Renal cortical epithelial cell (primary cell): ENCODE measurements around the gene CCBE1. TPM values are rescaled to one million over a fixed set of nuclear protein-coding genes. Genes with fewer than 3 reads are reported as not detected.

Experiments used
- DNase-seq: peaks from one replicate; pipeline ENCODE4 v3.0.0-alpha.2; 2011; ENCODE audit warnings: low read depth
- total RNA-seq: library from RNA; depleted of rRNA; stranded (reverse); fragments of >200 nt; gene quantifications from 2 replicates; pipeline ENCODE4 v1.2.3, GENCODE V29; 2014

The CCBE1 gene
- total RNA-seq, 1 donor from 2014 or later: 8.7 TPM

DNA sequence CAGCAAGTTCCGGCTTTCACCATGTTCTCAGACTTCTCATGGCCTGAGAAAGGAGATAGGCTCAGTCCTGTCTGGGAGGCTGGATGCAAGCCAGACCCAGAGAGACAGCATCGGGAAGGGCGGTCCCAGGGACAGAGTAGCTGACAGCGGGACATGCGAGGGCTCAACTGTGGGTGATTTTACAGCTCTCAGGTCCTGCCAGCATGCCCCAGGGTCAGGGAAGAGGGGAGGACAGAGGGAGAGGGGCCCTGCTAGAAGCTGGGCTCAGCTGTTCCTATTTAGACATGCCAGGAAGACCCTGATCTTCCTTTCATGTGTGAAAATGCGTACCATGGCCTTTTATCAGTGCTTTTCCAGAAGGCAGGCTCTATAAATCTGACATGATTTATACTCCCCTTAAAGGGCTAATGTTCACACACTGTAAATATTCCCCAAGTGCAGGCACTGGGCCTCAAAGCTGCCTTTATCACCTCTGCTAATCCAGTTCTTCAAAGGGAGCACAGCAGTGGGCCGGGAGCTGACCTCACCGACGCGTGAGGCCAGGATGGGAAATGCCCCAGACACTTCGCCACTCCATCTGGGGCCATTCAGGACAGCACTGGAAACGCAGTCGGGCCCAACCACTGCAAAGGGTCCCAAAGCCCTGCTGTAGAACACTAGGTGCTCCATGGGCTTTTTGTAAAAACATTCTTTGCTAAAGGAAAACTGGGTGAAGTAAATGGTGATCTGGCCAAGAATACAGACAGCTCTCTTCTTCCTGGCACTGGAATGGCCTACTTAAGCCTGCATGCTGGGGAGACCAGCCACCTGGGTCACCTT, 242.1 kb downstream of the CCBE1 start:
- no peak for DNase-seq

DNA sequence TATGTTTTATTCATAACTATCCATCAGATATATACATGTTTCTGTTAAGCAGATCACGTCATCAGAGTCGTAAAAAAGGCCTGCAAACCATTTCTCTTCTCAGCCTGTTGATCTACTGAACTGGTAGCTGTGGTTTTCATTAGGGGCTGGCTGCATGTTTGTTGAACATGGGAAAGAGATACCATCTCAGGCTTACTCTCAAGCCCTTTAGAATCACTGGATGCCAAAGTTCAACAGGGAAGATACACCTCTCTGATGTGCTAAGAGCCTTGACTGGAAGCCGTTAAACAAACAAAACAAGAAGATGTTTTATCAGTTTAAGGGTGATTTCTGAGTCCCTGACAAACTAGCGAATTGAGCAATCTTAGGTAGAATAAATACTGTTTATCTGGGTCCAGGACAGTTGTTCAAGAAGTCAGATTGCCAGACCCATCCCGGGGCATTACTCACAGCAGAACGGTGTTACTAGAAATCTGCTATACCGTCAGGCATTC, 243.7 kb downstream of the CCBE1 start:
- no peak for DNase-seq

DNA sequence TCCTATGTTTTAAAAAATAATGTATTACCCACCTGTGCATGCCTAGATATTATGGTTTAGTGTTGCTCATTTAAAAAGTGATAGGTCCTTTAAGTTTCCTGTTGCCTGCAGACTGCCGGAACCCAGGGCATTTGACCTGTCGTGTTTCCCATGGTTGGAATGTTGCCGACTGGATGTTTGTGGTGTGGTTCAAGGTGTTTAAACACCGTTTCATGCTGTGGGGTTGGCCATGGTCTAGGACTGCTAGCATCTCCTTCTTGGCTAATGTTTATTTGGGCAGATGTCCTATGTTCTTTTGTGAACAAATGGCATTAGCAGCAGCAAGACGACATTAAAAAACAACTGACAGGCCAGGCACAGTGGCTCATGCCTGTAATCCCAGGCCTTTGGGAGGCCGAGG, 245.3 kb downstream of the CCBE1 start:
- no peak for DNase-seq

DNA sequence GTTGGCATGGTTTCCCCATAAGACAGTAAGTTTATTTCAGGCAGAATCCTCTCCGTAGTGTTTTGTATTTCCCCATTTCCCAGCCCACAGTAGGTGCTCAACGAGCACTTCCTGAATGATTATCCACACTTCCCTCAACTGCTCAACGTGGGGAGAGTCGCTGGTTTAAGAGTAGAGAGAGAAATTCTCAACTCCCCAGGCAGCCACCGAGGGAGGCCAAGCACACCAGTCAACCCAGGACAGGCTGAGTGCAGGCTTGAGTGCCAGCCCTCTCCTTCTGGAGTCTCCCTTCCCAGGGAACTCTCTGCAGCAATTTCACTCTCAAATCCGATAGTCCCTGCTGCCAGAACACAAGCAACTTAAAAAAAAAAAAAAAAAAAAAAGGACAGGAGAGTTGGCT, 246.2 kb downstream of the CCBE1 start:
- DNase-seq: no peak

DNA sequence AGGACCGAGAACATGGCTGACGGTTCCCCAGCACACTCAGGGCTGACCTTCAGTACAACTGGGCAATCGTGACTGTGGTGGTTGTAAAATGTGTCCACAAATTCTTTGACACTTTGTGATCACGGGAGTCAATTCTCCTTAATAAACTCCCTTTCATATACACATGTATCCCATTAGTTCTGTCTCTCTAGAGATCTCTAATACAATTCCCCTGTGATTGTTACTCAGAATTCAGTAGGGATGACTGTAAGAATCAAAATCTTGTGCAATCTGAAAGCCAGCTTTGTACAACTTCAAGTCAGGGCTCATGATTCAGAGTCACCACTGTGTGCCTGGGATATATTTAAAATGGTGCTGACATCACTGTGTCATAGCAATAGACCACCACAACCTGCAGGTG, 248.7 kb downstream of the CCBE1 start:
- DNase-seq: peak; percentile 1

DNA sequence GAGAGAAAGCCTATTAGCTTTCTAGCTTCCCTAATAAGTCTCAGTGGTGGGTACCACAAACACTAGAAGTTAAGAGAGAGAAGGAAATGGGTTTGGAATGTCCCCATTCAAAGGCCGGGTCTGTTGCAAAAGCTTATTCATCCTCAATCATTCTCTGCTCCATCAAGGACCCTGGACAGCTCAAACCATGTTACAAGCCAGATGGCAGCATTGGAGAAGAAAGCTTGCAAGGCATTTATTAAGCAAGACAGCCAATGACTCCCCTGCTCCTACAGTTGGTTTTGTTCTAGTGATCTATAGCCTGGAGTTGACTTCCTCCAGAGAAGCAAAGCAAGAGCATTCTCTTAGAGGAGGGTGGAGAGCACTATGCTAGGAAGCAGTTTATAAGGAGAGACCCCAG, 251.2 kb downstream of the CCBE1 start:
- peak; percentile 53 for DNase-seq

DNA sequence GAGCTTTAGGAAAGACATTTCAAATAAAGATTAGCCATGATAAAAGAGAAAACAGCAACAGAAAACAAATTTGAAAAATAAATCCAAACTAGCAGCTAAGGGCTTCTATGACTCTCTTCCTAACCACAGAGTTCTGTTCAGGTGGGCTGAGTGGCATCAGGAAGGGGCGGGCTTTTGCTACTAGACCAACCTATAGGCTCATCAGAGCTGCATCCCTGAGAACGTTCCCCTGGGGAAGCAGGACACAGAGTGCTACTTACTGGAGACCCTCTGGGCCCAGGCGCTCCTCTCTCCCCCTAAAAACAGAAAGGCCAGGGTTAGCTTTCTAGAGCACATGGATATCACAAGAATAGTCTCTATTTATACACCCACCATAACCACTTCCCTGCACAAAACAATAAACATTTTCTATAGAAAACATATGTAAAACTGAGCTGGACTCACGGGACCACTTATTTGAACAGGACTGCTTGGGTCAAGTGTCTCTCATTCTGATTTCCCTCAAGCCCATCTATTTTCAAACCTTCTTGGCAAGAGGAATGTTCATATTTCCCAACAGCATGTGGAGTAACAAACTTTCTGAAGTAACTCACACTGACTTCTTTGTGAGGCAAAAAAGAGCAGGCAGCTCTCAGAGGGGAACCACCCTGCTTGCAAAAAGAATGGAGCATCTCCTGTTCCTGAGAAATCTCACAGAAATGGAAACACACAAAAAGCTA, 259.2 kb downstream of the CCBE1 start:
- no peak for DNase-seq

DNA sequence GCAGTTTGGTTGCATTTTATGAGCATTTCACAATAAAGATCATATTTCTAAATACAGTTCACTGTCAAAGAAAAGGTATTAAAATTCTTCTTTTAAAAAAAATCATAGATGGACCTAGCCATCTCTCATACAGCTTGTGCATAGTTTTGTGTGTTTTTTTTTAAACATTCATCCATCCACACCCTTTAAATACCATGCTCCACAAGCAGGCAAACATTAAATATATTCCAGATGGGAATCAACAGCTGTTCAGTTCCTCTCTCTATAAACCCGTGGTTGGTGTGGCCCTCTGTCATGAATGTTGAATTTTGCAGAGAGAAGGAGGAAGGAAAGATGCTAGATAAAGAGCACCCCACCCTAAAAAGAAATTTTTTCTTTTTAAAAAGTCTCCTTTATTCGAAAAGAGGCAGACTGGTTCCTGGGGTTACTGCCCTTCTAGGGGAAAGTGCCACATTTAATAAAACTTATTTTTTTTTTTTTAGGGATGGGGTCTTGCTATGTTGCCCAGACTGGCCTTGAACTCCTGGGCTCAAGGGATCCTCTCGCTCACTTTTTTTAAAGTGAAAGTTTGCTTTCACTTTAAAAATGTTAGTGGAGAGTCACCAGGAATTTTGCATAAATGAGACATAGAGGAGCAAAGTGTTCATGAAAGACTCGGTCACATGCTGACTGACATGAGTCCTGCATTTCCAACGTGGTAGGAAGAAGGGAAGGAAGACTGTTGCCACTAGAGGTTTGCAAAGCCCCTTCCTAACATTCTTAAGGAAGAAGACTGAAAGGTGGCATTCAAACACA, 264.2 kb downstream of the CCBE1 start:
- no peak for DNase-seq

DNA sequence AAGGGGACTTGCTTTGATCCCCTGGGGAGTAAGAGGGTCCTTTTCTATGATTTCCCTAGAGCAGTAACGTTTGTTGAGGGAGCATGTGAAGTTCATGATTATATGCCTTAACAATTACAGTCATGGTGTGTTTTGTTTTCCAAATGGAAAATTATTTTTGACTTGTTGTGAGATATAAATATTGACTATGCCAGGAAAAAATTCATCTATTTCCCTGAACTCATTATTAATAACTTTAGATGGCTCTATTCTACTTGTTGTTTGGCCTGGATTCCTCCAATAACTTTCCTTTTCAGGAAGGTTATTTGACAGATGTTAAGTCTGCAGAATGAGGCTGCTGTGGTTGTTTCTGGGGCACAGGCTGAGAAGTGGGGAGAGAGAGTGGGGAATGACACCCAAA, 266.1 kb downstream of the CCBE1 start:
- no peak for DNase-seq

DNA sequence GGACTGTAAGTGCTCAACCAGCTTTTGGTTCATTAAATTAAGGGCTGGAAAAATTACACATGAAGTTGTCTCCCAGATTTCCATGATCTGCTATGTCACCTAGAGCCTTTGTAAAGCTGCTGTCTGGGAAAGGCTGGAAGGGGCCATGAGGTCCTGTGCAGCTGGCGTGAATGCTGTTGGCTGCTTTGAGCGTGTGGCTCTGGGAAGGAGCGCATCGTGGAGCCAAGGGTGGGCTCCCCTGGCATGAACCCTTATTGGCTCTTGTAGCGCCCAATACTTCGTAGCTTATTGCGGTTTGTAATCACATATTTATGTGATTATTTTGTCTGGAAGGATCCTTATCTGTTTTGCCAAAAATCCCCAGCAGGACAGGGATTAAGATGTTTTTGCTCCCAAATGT, 267.6 kb downstream of the CCBE1 start:
- no peak for DNase-seq

DNA sequence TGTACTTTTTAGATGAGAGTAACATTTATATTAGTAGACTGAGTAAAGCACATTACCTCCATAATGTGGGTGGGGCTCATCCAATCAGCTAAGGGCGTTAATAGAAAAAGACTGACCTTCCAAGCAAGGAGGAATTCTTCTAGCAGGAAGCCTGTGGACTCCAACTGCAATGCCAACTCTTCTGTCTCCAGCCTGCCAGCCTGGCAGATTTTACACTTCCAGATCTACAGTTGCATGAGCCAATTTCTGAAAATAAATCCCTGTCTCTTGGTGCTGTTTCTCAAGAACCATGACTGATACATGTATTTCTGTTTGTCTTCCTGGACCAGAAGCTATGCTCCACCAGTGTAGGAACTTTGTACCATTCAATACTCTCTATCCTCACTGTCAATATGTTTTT, 269.2 kb downstream of the CCBE1 start:
- no peak for DNase-seq

DNA sequence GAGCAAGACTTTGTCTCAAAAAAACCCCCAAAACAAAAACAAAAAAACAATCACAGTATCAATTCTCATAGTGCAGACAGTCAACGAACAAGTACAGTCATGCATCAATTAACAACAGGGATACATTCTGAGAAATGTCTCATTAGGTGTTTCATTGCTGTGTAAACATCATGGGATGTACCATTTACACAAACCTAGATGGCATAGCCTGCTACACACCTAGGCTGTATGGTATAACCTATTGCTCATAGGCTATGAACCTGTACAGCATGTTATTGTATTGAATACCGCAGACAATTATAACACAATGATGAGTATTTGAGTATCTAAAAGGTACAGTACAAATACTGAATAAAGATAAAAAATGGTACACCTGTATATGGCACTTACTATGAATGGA, 270.4 kb downstream of the CCBE1 start:
- peak; percentile 2 for DNase-seq

DNA sequence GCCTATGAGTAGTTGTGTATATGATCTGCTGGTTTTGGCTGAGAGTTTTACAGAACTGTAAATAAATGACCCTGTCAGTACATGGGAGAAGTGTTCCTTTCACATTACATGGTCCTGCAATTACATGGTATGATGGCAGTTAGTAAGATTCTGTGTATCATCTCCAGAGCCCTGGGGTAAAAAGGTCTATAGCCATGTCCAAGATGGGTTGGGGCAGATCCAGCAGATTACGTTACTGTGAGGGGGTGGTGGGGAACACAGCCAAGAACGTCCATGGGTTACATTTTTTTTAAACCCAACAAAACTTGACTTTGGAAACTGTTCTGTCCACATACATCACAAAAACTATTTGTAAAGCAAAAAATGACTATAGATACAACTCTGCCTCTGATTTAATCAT, 274.0 kb downstream of the CCBE1 start:
- DNase-seq: no peak

DNA sequence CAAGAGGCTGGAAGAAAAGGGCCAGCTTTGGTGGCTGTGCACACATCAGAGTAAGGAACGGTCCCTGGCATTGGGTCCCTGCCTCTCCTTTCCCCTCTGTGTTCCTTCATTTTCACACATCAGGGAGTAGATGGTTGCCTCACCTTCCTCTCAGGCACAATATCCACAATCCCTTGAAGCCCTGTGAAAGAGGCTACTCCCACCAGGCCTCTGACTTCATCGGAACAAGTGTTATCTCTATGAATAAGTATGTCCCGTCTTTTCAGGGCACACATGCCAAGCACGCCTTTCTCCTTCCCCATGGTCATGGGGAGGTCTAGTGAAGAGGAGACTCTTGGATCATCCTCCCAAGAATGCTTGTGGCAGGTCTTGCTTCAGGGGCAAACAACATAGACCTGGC, 277.0 kb downstream of the CCBE1 start:
- no peak for DNase-seq

DNA sequence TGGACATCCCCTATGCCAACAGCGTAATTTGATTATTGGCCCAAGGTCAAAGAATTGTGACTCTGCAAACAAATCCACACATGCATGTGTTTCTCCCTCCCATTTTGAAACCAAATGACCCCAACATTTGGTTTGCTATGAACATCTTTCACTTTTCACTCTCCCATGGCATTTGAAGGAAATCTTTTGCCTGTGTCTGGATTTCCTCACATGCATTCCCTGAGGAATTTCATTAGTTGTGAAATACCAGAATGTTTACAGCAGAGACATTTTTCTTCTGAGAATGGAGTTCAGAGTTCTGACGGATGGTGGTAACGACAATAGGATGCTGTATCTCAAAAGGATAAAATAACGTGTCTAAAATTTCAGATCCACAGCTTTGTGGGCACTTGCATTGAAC, 277.8 kb downstream of the CCBE1 start:
- DNase-seq: no peak

DNA sequence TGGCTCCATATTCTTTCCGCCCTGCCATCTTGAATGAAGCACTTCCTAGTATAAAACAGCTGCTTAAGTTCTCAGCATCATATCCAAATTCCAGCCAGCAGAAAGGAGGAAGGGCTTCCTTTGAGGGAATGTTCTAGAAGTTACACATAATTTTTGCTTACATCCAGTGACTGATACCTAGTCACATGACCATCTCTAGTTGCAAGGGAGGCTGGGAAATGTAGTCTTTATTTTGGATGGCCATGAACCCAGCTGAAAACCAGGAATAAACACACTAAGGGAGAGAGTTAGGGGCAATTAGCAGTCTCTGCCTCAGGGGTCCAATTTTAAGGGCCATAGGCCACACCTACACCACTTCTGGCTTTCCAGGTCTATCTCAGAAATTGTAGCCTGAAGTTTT, 280.4 kb downstream of the CCBE1 start:
- DNase-seq: no peak

DNA sequence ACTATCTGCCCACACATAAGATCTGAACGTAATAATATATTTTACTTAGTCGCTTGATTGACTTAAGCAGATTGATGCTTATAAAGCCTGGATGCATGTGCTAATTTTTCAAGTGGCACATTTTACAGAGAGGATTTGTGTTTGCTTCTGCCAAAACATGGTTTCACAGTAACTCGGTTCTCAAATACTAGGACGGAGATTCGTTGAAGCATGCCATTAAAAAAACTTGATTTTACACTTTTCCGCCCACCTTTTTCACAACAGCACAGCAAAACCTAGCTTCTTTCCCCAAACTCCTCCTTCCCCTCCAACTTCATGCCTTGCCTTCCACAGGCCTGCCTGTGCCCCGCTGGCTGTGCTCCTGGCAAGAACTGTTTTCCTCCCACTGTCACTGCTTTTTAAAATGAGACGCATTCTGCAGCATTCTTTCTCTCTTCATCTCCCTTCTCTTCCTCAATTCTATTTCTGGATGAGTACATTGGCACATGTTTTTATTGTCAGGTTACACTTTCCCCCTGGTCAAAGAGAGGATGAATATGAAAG, 283.0 kb downstream of the CCBE1 start:
- no peak for DNase-seq

DNA sequence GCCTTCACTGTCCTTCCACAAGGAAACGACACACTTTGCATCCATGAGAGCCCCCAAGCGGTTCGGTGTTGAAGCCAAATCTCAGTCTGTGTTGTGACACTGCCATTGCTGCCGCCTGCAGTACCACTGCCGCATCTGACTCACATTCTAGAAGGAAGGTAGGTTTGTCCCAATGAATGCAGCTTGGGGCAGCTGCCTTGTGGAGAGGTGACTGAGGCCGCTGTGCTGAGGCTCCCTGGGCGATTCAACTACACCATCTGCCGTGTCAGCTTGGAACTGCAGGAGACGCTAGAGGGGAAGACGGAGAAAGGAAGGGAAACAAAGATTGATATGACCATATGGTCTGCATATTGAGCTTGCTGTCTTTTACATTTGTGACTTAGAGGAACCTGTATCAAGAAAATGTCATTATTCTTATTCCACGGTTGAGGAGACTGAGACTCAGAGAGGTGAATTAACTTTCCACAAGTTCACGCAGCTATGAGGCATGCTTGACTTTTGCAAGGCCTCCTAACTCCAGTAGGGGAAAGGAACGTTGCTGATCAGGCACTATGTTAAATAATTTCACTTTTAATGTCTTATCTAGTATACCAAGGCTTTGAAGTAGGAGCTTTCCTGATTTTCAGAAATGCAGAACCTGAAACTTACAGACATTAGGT, 294.7 kb downstream of the CCBE1 start:
- peak; percentile 85 for DNase-seq

DNA sequence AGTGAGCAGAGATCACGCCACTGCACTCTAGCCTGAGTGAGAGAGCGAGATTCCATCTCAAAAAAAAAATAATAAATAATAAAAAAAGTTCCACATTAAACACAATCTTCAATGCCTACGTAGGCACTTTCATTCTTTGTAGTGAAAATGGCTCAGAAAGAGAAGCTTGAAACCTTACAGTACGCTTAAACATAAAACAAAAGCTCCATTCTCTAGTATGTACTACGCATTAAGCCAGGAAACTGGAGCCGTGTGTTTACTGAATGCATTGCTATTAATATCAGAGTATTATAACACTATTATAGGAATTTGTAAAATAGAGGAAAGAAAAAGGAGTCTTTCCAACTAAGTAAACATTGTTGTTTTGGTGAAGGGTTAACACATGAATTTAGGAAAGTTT, 296.8 kb downstream of the CCBE1 start:
- DNase-seq: no peak

DNA sequence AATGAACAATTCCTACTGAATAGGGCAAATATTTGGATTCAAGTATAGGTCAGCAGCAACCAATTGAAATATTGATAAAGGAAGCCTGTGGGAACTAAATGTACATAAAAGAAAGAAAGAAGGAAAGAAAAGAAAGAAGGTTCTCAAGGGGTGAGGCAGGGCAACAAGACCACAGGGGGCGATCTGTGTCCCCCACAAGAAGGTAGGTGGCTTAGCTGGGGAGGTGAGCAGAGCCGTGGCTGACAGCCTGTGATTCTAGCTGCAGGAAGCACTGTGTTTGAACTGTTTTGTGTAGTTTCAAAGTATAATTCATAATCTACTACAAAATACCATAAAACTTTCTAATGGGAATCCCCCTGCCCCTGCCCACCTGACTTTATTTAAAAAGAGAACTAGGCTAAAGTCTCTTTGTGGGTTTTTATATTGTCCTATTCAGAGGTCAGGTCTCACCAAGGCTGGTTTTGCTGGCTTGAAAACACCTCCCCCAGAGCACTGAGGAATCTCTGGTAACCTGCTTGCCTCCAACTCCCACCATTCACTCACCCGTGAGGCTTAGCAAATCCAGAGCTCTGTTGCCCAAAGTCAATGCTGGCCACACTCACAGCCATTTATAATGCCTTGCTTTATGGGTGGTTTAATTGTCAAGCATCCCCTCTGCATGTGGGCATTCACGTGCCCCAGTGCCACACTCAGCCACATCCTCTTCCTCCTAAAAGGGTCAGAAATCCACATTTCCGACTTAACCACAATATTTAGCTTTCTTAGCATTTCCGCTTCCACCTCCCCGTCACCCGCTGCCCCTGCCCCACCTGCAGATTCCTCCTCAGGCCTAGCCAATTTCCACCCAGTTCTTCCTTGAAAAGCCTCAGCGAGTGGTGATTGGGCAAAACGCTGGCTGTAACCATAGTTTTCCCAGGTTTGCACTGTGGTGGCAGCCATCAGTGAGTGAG, 301.7 kb downstream of the CCBE1 start:
- no peak for DNase-seq
